HEK293 (cell line): ENCODE measurements around the gene TBC1D5.

ENCODE experiments used
- CTCF ChIP-seq: fragments of 450-650 bp; formaldehyde crosslinking; IDR thresholded peaks from 2 replicates; pipeline ENCODE4 v1.5.1; 2016; ENCODE audit warnings: missing biosample characterization, missing genetic modification characterization
- ZNF10 ChIP-seq: fragments of 450-650 bp; formaldehyde crosslinking; IDR thresholded peaks from 2 replicates; pipeline ENCODE4 v1.5.1; 2017; ENCODE audit warnings: missing biosample characterization, missing genetic modification characterization

- TF ChIP-seq CTCF (tag by site-specific recombination) (no peak), ZNF10 (tag by site-specific recombination) (no peak)
Observed at GRCh38 chr3:17333446-17333845, 409.0 kb downstream of the TBC1D5 start.
